CD14-positive monocyte (primary cell): ENCODE results near the gene ZNF362. TPM values are rescaled to one million over a fixed set of nuclear protein-coding genes. Genes with fewer than 3 reads are reported as not detected.

Source experiments
- DNase-seq, 3 donors: peaks; one replicate each; pipeline ENCODE4 v3.0.0-alpha.2; 2011 to 2022
- H2AFZ ChIP-seq: 2 replicates; pipeline ENCODE4 v1.6.0; 2012; ENCODE audit warnings: mild to moderate bottlenecking, low read depth, low read length, inconsistent platforms; ENCODE audit not compliant: insufficient read depth, poor library complexity, severe bottlenecking
- H3K27ac ChIP-seq, 2 donors: 1 replicate in 1 of 2; 2 replicates in 1 of 2; pipeline ENCODE4 v1.5.1; 2012 to 2013; ENCODE audit warnings: low read length in 2 of 2, control low read depth in 1 of 2, inconsistent platforms in 1 of 2, low read depth in 1 of 2, mild to moderate bottlenecking in 1 of 2
- H3K27me3 ChIP-seq, 2 donors: one replicate each; pipeline versions ENCODE4 v1.6.0 to v1.6.1; 2011 to 2013; ENCODE audit warnings: low read length in 2 of 2; ENCODE audit not compliant: control insufficient read depth in 2 of 2, insufficient read depth in 2 of 2
- H3K36me3 ChIP-seq, 2 donors: replicated peaks in 1 of 2; 1 replicate in 1 of 2; 2 replicates in 1 of 2; pipeline versions ENCODE4 v1.5.1 to v1.6.1; 2012 to 2013; ENCODE audit warnings: low read length in 2 of 2, control low read depth in 1 of 2, inconsistent platforms in 1 of 2, mild to moderate bottlenecking in 1 of 2; ENCODE audit not compliant: insufficient read depth in 2 of 2, control insufficient read depth in 1 of 2
- H3K4me1 ChIP-seq, 2 donors: 1 replicate in 1 of 2; 2 replicates in 1 of 2; pipeline versions ENCODE4 v1.5.1 to v1.6.1; 2012 to 2013; ENCODE audit warnings: low read length in 2 of 2, control low read depth in 1 of 2, inconsistent platforms in 1 of 2, mild to moderate bottlenecking in 1 of 2, moderate library complexity in 1 of 2; ENCODE audit not compliant: insufficient read depth in 2 of 2, control insufficient read depth in 1 of 2
- H3K4me2 ChIP-seq: replicated peaks from 2 replicates; pipeline ENCODE3; 2012; ENCODE audit warnings: low read length, moderate library complexity, mild to moderate bottlenecking; ENCODE audit not compliant: poor library complexity, severe bottlenecking; ENCODE audit errors: extremely low read depth
- H3K4me3 ChIP-seq, 3 experiments: fragments of 200-600 bp in 1 of 3; sonication (generic) in 1 of 3; replicated peaks in 1 of 3; 1 replicate in 2 of 3; 2 replicates in 1 of 3; pipeline ENCODE4 v1.5.1; 2011 to 2013; ENCODE audit warnings: low read length in 3 of 3, mild to moderate bottlenecking in 3 of 3, control low read depth in 2 of 3, low read depth in 2 of 3, inconsistent platforms in 1 of 3, moderate library complexity in 1 of 3
- H3K79me2 ChIP-seq: 2 replicates; pipeline ENCODE4 v1.6.0; 2012; ENCODE audit warnings: mild to moderate bottlenecking, control low read depth, inconsistent platforms, low read length, moderate library complexity; ENCODE audit not compliant: insufficient read depth
- H3K9ac ChIP-seq: 2 replicates; pipeline ENCODE4 v1.6.0; 2017; ENCODE audit warnings: low read length, mild to moderate bottlenecking; ENCODE audit not compliant: insufficient read depth, poor library complexity, severe bottlenecking
- H3K9me3 ChIP-seq, 2 donors: replicated peaks in 1 of 2; 1 replicate in 1 of 2; 2 replicates in 1 of 2; pipeline versions ENCODE4 v1.5.1 to v1.6.1; 2012 to 2013; ENCODE audit warnings: low read length in 2 of 2, control low read depth in 1 of 2; ENCODE audit not compliant: control insufficient read depth in 1 of 2, insufficient read depth in 1 of 2
- H4K20me1 ChIP-seq: 2 replicates; pipeline ENCODE4 v1.6.0; 2012; ENCODE audit warnings: mild to moderate bottlenecking, low read length, control low read depth, moderate library complexity; ENCODE audit not compliant: insufficient read depth
- H3K27ac Mint-ChIP-seq, 7 donors: one replicate each; pipeline ENCODE4 v1.8.0; 2020; ENCODE audit warnings: mild to moderate bottlenecking in 7 of 7, mixed read lengths in 7 of 7, moderate library complexity in 6 of 7, inconsistent platforms in 2 of 7
- H3K27me3 Mint-ChIP-seq, 3 donors: one replicate each; pipeline ENCODE4 v1.8.0; 2021 to 2022; ENCODE audit warnings: low read depth in 3 of 3, mild to moderate bottlenecking in 3 of 3, mixed read lengths in 3 of 3, moderate library complexity in 3 of 3, inconsistent platforms in 1 of 3
- H3K36me3 Mint-ChIP-seq, 2 donors: one replicate each; pipeline ENCODE4 v1.8.0; 2020; ENCODE audit warnings: mixed read lengths in 2 of 2, inconsistent platforms in 1 of 2, mild to moderate bottlenecking in 1 of 2
- H3K4me1 Mint-ChIP-seq: one replicate; pipeline ENCODE4 v1.8.0; 2020; ENCODE audit warnings: mild to moderate bottlenecking, mixed read lengths
- H3K4me3 Mint-ChIP-seq, 2 donors: one replicate each; pipeline ENCODE4 v1.8.0; 2020; ENCODE audit warnings: mild to moderate bottlenecking in 2 of 2, mixed read lengths in 2 of 2, moderate library complexity in 1 of 2
- H3K9me3 Mint-ChIP-seq, 7 donors: one replicate each; pipeline ENCODE4 v1.8.0; 2020 to 2022; ENCODE audit warnings: mixed read lengths in 7 of 7, mild to moderate bottlenecking in 6 of 7, moderate library complexity in 6 of 7, inconsistent platforms in 2 of 7
- CTCF ChIP-seq: fragments of 200-600 bp; IDR thresholded peaks from one replicate; pipeline ENCODE4 v1.8.0; 2022; ENCODE audit warnings: antibody characterized with exemption, mild to moderate bottlenecking
- WGBS: methylation state at CpG from one replicate; pipeline ENCODE4 v1.1.5; 2013; ENCODE audit warnings: missing lambda C conversion rate; ENCODE audit not compliant: insufficient coverage; 5-methylcytosine and 5-hydroxymethylcytosine counted together
- intact Hi-C, 2 donors: fragments of 100-400 bp; cut with micrococcal nuclease; formaldehyde crosslinking; loops; one replicate each; pipeline versions ENCODE4 v1.15.0 to v1.15.1; 2023
- polyA plus RNA-seq, 3 donors: library from polyadenylated mRNA; depleted of rRNA in 1 of 3; unstranded in 2 of 3; stranded (reverse) in 1 of 3; fragments of 300-500 nt in 2 of 3; fragments of >200 nt in 1 of 3; fragmentation: Illumina TruSeq in 2 of 3; gene quantifications; 1 replicate in 2 of 3; 2 replicates in 1 of 3; pipeline ENCODE4 v1.2.3, GENCODE V29; 2012 to 2021

Gene ZNF362
- polyA plus RNA-seq, 3 donors = 11.4 to 18.9 (median 13.5) TPM

GRCh38 chr1:33317946-33318345 lies 61.7 kb downstream of the ZNF362 start:
- Histone ChIP-seq H3K9ac (no peak overlapping the region), H3K27me3 (peaks cover 0 to 3% of the 10 kb centered on the region in 2 donors), H3K9me3 (no peaks in the 10 kb centered on the region), H3K79me2 (no peaks in the 10 kb centered on the region), H3K4me2 (no peak overlapping the region), H2AFZ (no peak overlapping the region), H3K36me3 (peaks cover 10% of the 10 kb centered on the region in 2 donors), H3K4me1 (no peaks in the 10 kb centered on the region), H3K27ac (no peak overlapping the region), H3K4me3 (no peak overlapping the region), H4K20me1 (peaks cover 12% of the 10 kb centered on the region)
- Mint-ChIP-seq H3K4me3 (no peak overlapping the region), H3K27me3 (peaks cover 11 to 16% (median 12%) of the 10 kb centered on the region in 3 donors), H3K4me1 (no peaks in the 10 kb centered on the region), H3K9me3 (peaks cover 0 to 3% (median 0%) of the 10 kb centered on the region in 7 donors), H3K36me3 (peaks cover 8 to 16% of the 10 kb centered on the region in 2 donors), H3K27ac (peak overlapping the region in 1 of 7 donors; percentile 46)
- intact Hi-C loops = no loop called here
- WGBS = 33% methylated on average over 1 of the region's 6 CpGs
- DNase-seq = no peak
- TF ChIP-seq CTCF = no peak

GRCh38 chr1:33319186-33319948 lies 63.1 kb downstream of the ZNF362 start:
- Histone ChIP-seq H3K4me2 (no peak overlapping the region), H2AFZ (no peak overlapping the region), H3K79me2 (no peaks in the 10 kb centered on the region), H3K4me1 (no peaks in the 10 kb centered on the region), H4K20me1 (peaks cover 26% of the 10 kb centered on the region), H3K27ac (no peak overlapping the region), H3K4me3 (no peak overlapping the region), H3K36me3 (peaks cover 24% of the 10 kb centered on the region in 2 donors), H3K9me3 (no peaks in the 10 kb centered on the region), H3K27me3 (peaks cover 0 to 3% of the 10 kb centered on the region in 2 donors), H3K9ac (no peak overlapping the region)
- Mint-ChIP-seq H3K36me3 (peaks cover 21 to 30% of the 10 kb centered on the region in 2 donors), H3K4me1 (no peaks in the 10 kb centered on the region), H3K9me3 (peaks cover 0 to 3% (median 0%) of the 10 kb centered on the region in 7 donors), H3K4me3 (no peak overlapping the region), H3K27ac (peak overlapping the region in 1 of 7 donors; percentile 68), H3K27me3 (peaks cover 11 to 16% (median 12%) of the 10 kb centered on the region in 3 donors)
- WGBS = 96% methylated on average over 7 of the region's 9 CpGs
- TF ChIP-seq CTCF = no peak
- intact Hi-C loops = no loop called here
- no peak for DNase-seq
